Measurements from ENCODE around the gene MFSD6.

MFSD6 gene

GRCh38 chr2:190451561-190452176 is 43.5 kb downstream of the MFSD6 start:
- no peak overlapping the region for H3K9ac ChIP-seq (ENCODE audit: low read length in 2 of 2)
- no peaks in the 10 kb centered on the region for H3K4me1 ChIP-seq (ENCODE audit: control insufficient read depth, insufficient read depth, low read length)
- H3K27ac ChIP-seq (ENCODE audit: low read length) = no peak overlapping the region
- H3K36me3 ChIP-seq (ENCODE audit: control insufficient read depth in 2 of 2, insufficient read depth in 2 of 2, low read length in 2 of 2) = no peaks in the 10 kb centered on the region
- no peak overlapping the region for H3K4me3 ChIP-seq (ENCODE audit: low read length in 2 of 2)
- no peaks in the 10 kb centered on the region for H3K27me3 ChIP-seq (ENCODE audit: control insufficient read depth in 1 of 2, insufficient read depth in 2 of 2, low read length in 2 of 2)
- H3K9me3 ChIP-seq (ENCODE audit: control insufficient read depth in 2 of 2, low read length in 2 of 2) = no peaks in the 10 kb centered on the region

GRCh38 chr2:190452433-190452832 is 44.3 kb downstream of the MFSD6 start:
- Histone ChIP-seq H3K4me3 (ENCODE audit: low read length in 2 of 2) (no peak overlapping the region), H3K4me1 (ENCODE audit: control insufficient read depth, insufficient read depth, low read length) (no peaks in the 10 kb centered on the region), H3K9me3 (ENCODE audit: control insufficient read depth in 2 of 2, low read length in 2 of 2) (no peaks in the 10 kb centered on the region), H3K36me3 (ENCODE audit: control insufficient read depth in 2 of 2, insufficient read depth in 2 of 2, low read length in 2 of 2) (no peaks in the 10 kb centered on the region), H3K27me3 (ENCODE audit: control insufficient read depth in 1 of 2, insufficient read depth in 2 of 2, low read length in 2 of 2) (no peaks in the 10 kb centered on the region), H3K9ac (ENCODE audit: low read length in 2 of 2) (no peak overlapping the region), H3K27ac (ENCODE audit: low read length) (no peak overlapping the region)

- Histone ChIP-seq H3K4me1 (ENCODE audit: control insufficient read depth, insufficient read depth, low read length) (no peaks in the 10 kb centered on the region), H3K27me3 (ENCODE audit: control insufficient read depth in 1 of 2, insufficient read depth in 2 of 2, low read length in 2 of 2) (no peaks in the 10 kb centered on the region), H3K9ac (ENCODE audit: low read length in 2 of 2) (no peak overlapping the region), H3K27ac (ENCODE audit: low read length) (no peak overlapping the region), H3K36me3 (ENCODE audit: control insufficient read depth in 2 of 2, insufficient read depth in 2 of 2, low read length in 2 of 2) (peaks cover 0 to 2% of the 10 kb centered on the region in 2 donors), H3K4me3 (ENCODE audit: low read length in 2 of 2) (no peak overlapping the region), H3K9me3 (ENCODE audit: control insufficient read depth in 2 of 2, low read length in 2 of 2) (no peaks in the 10 kb centered on the region)
Observed at GRCh38 chr2:190454795-190455194, 46.6 kb downstream of the MFSD6 start.

- Histone ChIP-seq H3K4me3 (ENCODE audit: low read length in 2 of 2) (no peak overlapping the region), H3K36me3 (ENCODE audit: control insufficient read depth in 2 of 2, insufficient read depth in 2 of 2, low read length in 2 of 2) (peaks cover 0 to 2% of the 10 kb centered on the region in 2 donors), H3K9me3 (ENCODE audit: control insufficient read depth in 2 of 2, low read length in 2 of 2) (no peaks in the 10 kb centered on the region), H3K4me1 (ENCODE audit: control insufficient read depth, insufficient read depth, low read length) (no peaks in the 10 kb centered on the region), H3K9ac (ENCODE audit: low read length in 2 of 2) (no peak overlapping the region), H3K27ac (ENCODE audit: low read length) (no peak overlapping the region), H3K27me3 (ENCODE audit: control insufficient read depth in 1 of 2, insufficient read depth in 2 of 2, low read length in 2 of 2) (no peaks in the 10 kb centered on the region)
Observed at GRCh38 chr2:190455358-190456095, 47.4 kb downstream of the MFSD6 start.

- no peaks in the 10 kb centered on the region for H3K4me1 ChIP-seq (ENCODE audit: control insufficient read depth, insufficient read depth, low read length)
- H3K36me3 ChIP-seq (ENCODE audit: control insufficient read depth in 2 of 2, insufficient read depth in 2 of 2, low read length in 2 of 2) = peaks cover 0 to 2% of the 10 kb centered on the region in 2 donors
- no peaks in the 10 kb centered on the region for H3K27me3 ChIP-seq (ENCODE audit: control insufficient read depth in 1 of 2, insufficient read depth in 2 of 2, low read length in 2 of 2)
- no peak overlapping the region for H3K27ac ChIP-seq (ENCODE audit: low read length)
- no peak overlapping the region for H3K4me3 ChIP-seq (ENCODE audit: low read length in 2 of 2)
- H3K9ac ChIP-seq (ENCODE audit: low read length in 2 of 2) = no peak overlapping the region
- H3K9me3 ChIP-seq (ENCODE audit: control insufficient read depth in 2 of 2, low read length in 2 of 2) = no peaks in the 10 kb centered on the region
Observed at GRCh38 chr2:190456833-190457232, 48.7 kb downstream of the MFSD6 start.

- H3K4me1 ChIP-seq (ENCODE audit: control insufficient read depth, insufficient read depth, low read length) = no peaks in the 10 kb centered on the region
- no peak overlapping the region for H3K4me3 ChIP-seq (ENCODE audit: low read length in 2 of 2)
- no peak overlapping the region for H3K27ac ChIP-seq (ENCODE audit: low read length)
- H3K9ac ChIP-seq (ENCODE audit: low read length in 2 of 2) = no peak overlapping the region
- no peaks in the 10 kb centered on the region for H3K9me3 ChIP-seq (ENCODE audit: control insufficient read depth in 2 of 2, low read length in 2 of 2)
- no peaks in the 10 kb centered on the region for H3K27me3 ChIP-seq (ENCODE audit: control insufficient read depth in 1 of 2, insufficient read depth in 2 of 2, low read length in 2 of 2)
- peaks cover 0 to 2% of the 10 kb centered on the region in 2 donors for H3K36me3 ChIP-seq (ENCODE audit: control insufficient read depth in 2 of 2, insufficient read depth in 2 of 2, low read length in 2 of 2)
Observed at GRCh38 chr2:190457256-190457655, 49.1 kb downstream of the MFSD6 start.

GRCh38 chr2:190458352-190459107 is 50.4 kb downstream of the MFSD6 start:
- Histone ChIP-seq H3K9ac (ENCODE audit: low read length in 2 of 2) (no peak overlapping the region), H3K4me3 (ENCODE audit: low read length in 2 of 2) (no peak overlapping the region), H3K27me3 (ENCODE audit: control insufficient read depth in 1 of 2, insufficient read depth in 2 of 2, low read length in 2 of 2) (no peaks in the 10 kb centered on the region), H3K4me1 (ENCODE audit: control insufficient read depth, insufficient read depth, low read length) (no peaks in the 10 kb centered on the region), H3K9me3 (ENCODE audit: control insufficient read depth in 2 of 2, low read length in 2 of 2) (no peaks in the 10 kb centered on the region), H3K36me3 (ENCODE audit: control insufficient read depth in 2 of 2, insufficient read depth in 2 of 2, low read length in 2 of 2) (peaks cover 0 to 5% of the 10 kb centered on the region in 2 donors), H3K27ac (ENCODE audit: low read length) (no peak overlapping the region)

- peaks cover 0 to 5% of the 10 kb centered on the region in 2 donors for H3K36me3 ChIP-seq (ENCODE audit: control insufficient read depth in 2 of 2, insufficient read depth in 2 of 2, low read length in 2 of 2)
- no peak overlapping the region for H3K4me3 ChIP-seq (ENCODE audit: low read length in 2 of 2)
- no peaks in the 10 kb centered on the region for H3K9me3 ChIP-seq (ENCODE audit: control insufficient read depth in 2 of 2, low read length in 2 of 2)
- no peaks in the 10 kb centered on the region for H3K27me3 ChIP-seq (ENCODE audit: control insufficient read depth in 1 of 2, insufficient read depth in 2 of 2, low read length in 2 of 2)
- H3K9ac ChIP-seq (ENCODE audit: low read length in 2 of 2) = no peak overlapping the region
- no peak overlapping the region for H3K27ac ChIP-seq (ENCODE audit: low read length)
- no peaks in the 10 kb centered on the region for H3K4me1 ChIP-seq (ENCODE audit: control insufficient read depth, insufficient read depth, low read length)
Observed at GRCh38 chr2:190459881-190460280, 51.7 kb downstream of the MFSD6 start.

- Histone ChIP-seq H3K4me3 (ENCODE audit: low read length in 2 of 2) (no peak overlapping the region), H3K27me3 (ENCODE audit: control insufficient read depth in 1 of 2, insufficient read depth in 2 of 2, low read length in 2 of 2) (no peaks in the 10 kb centered on the region), H3K9ac (ENCODE audit: low read length in 2 of 2) (no peak overlapping the region), H3K27ac (ENCODE audit: low read length) (no peak overlapping the region), H3K9me3 (ENCODE audit: control insufficient read depth in 2 of 2, low read length in 2 of 2) (no peaks in the 10 kb centered on the region), H3K36me3 (ENCODE audit: control insufficient read depth in 2 of 2, insufficient read depth in 2 of 2, low read length in 2 of 2) (peaks cover 0 to 5% of the 10 kb centered on the region in 2 donors), H3K4me1 (ENCODE audit: control insufficient read depth, insufficient read depth, low read length) (no peaks in the 10 kb centered on the region)
Observed at GRCh38 chr2:190460487-190460886, 52.3 kb downstream of the MFSD6 start.

- no peak overlapping the region for H3K27ac ChIP-seq (ENCODE audit: low read length)
- peaks cover 7% of the 10 kb centered on the region for H3K4me1 ChIP-seq (ENCODE audit: control insufficient read depth, insufficient read depth, low read length)
- no peaks in the 10 kb centered on the region for H3K27me3 ChIP-seq (ENCODE audit: control insufficient read depth in 1 of 2, insufficient read depth in 2 of 2, low read length in 2 of 2)
Observed at GRCh38 chr2:190462181-190462580, 54.0 kb downstream of the MFSD6 start.

More at GRCh38 chr2:190462181-190462580, 54.0 kb downstream of the MFSD6 start:
- no peak overlapping the region for H3K4me3 ChIP-seq (ENCODE audit: low read length in 2 of 2)
- no peaks in the 10 kb centered on the region for H3K9me3 ChIP-seq (ENCODE audit: control insufficient read depth in 2 of 2, low read length in 2 of 2)
- H3K36me3 ChIP-seq (ENCODE audit: control insufficient read depth in 2 of 2, insufficient read depth in 2 of 2, low read length in 2 of 2) = peaks cover 0 to 5% of the 10 kb centered on the region in 2 donors
- H3K9ac ChIP-seq (ENCODE audit: low read length in 2 of 2) = no peak overlapping the region
